ENCODE results near the gene ARHGAP33. TPM values are rescaled to one million over a fixed set of nuclear protein-coding genes. Genes with fewer than 3 reads are reported as not detected.

ARHGAP33 gene
- total and polyA plus RNA-seq, 10 of the 15 experiments (the other 5 are each of a cell fraction or from before 2014, with no cell fraction given) = 0.05 to 22.9 (median 2.3) TPM; not detected in 1

DNA sequence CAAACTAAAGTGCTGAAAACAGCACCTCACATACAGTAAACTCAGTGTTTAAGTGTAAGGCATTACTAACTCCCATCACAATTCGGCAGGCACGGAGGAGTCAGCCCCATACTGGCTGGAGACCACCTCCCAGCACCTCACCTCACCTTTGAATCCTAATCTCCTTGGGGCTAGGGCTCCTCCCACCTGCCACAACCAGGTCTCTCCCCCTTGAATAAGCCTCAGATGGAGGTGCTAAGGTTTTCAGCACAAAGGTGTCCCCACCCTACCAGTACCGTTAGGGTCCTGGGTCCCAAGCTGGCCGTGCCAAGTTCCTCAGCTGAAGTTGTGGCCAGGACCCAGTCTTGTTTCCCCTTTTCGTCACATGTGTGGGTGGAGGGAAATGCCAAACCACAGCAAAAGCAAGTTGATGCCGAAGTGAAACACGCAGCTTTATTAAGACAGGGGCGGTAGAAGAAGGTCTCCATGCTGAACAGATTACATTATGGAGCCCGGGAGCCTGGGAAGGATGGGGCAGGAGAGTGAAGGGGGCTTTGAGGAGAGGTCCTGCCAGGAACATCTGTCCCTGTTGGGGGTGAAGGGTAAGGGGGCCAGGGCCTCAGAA, 33.1 kb upstream of the ARHGAP33 start, which contains the start of gene IGFLR1:
Gene IGFLR1 (minus strand): TSS at position 332 of the 604 bp plus-strand sequence. CDS start 1,272 bp downstream, outside the sequence.
- peak within 1 kb of the TSS; percentile 88 for H3K9ac ChIP-seq (ENCODE audit: control insufficient read depth, insufficient read depth, low read length)
- WGBS (ENCODE audit: insufficient coverage, insufficient replicate concordance, low lambda C conversion rate, missing lambda C conversion rate) = 3% methylated on average over 9 of the region's 9 CpGs
- peaks cover 4 to 18% of the 10 kb centered on the region in 2 experiments; a peak in 2 of 4 replicates for H3K36me3 ChIP-seq (ENCODE audit: control insufficient read depth in 2 of 2, insufficient read depth in 2 of 2, low read length in 1 of 2)
- no peaks in the 10 kb centered on the region for H3K27me3 ChIP-seq (replicated peaks in 1 of 2; ENCODE audit: control insufficient read depth in 2 of 2, insufficient read depth in 2 of 2, low read length in 1 of 2)
- peaks cover 28% of the 10 kb centered on the region for H3K79me2 ChIP-seq (ENCODE audit: control insufficient read depth, insufficient read depth, low read length)
- peak within 1 kb of the TSS; percentile 83 for H3K4me3 ChIP-seq
- H3K27ac ChIP-seq (ENCODE audit: control insufficient read depth, insufficient read depth) = peak within 1 kb of the TSS; percentile 99
- H3K9me3 ChIP-seq (replicated peaks; ENCODE audit: control insufficient read depth, insufficient read depth, low read length) = no peaks in the 10 kb centered on the region
- peak; percentile 64 for DNase-seq (ENCODE audit: low read depth, low spot score)
- no peaks in the 10 kb centered on the region for H4K20me1 ChIP-seq (ENCODE audit: control insufficient read depth, insufficient read depth)
- in situ Hi-C loops (cut with MboI) = no loop called here
- ChIA-PET RAD21 (ENCODE audit: unreplicated experiment) (interaction anchor here (1.1 to 1.7 kb wide), 7 partner anchors 24 to 189 kb away, joined by 3 to 9 read pairs (median 7); no protein-coding TSS in a partner anchor), CTCF (interaction anchor here (0.7 to 4.3 kb wide), 3 partner anchors 29 to 190 kb away, joined by 3 to 18 read pairs (median 3); no protein-coding TSS in a partner anchor), POLR2A (interaction anchor here (0.9 to 7.1 kb wide), 6 partner anchors 15 to 50 kb away, joined by 4 to 91 read pairs (median 8); partner anchors contain the start of gene KMT2B), SMC1A (ENCODE audit: uncharacterized antibody, unreplicated experiment) (interaction anchor here (0.6 to 1.6 kb wide), 4 partner anchors 29 to 311 kb away, joined by 3 to 9 read pairs (median 6); no protein-coding TSS in a partner anchor)
- intact Hi-C loops (cut with micrococcal nuclease; ENCODE audit: unreplicated experiment) = no loop called here
- H3K4me1 ChIP-seq (ENCODE audit: control insufficient read depth, insufficient read depth, low read length) = peaks cover 32% of the 10 kb centered on the region
- peak within 1 kb of the TSS; percentile 54 for H2AFZ ChIP-seq (ENCODE audit: control insufficient read depth, low read depth, low read length)
- ATAC-seq = peak; percentile 29
- FAIRE-seq = peak; percentile 99
- BruUV-seq (replicated peaks) = no TSS peak
- H3K4me2 ChIP-seq (ENCODE audit: control insufficient read depth, insufficient read depth) = peak within 1 kb of the TSS; percentile 99
- TF ChIP-seq PAX5 (IDR thresholded peaks at IDR 0.05; ENCODE audit: borderline replicate concordance, low read depth, low read length) (peak; percentile 92), HDGF (IDR thresholded peaks at IDR 0.05) (peak; percentile 92), KLF5 (IDR thresholded peaks at IDR 0.05; ENCODE audit: partially characterized antibody) (peak; percentile 76), EGR1 (IDR thresholded peaks at IDR 0.05; ENCODE audit: borderline replicate concordance in 1 of 2, low read depth in 2 of 2, low read length in 2 of 2) (peak; percentile 34 to 97), MTA3 (IDR thresholded peaks at IDR 0.05; ENCODE audit: borderline replicate concordance, low read length) (peak; percentile 77; the same call in 1 of the 2 replicates), CREB1 (IDR thresholded peaks at IDR 0.05; ENCODE audit: low read depth) (peak; percentile 91), NFXL1 (IDR thresholded peaks at IDR 0.05; ENCODE audit: borderline replicate concordance) (no peak), IKZF1 (conservative IDR thresholded peaks at IDR 0.05) (peak; percentile 79), FOXM1 (IDR thresholded peaks at IDR 0.05; ENCODE audit: low read depth, low read length) (peak; percentile 52; the same call in 1 of the 2 replicates), RAD51 (IDR thresholded peaks at IDR 0.05) (peak; percentile 58), SIN3A (IDR thresholded peaks at IDR 0.05; ENCODE audit: low read depth, low read length) (peak; percentile 78; the same call in 1 of the 2 replicates), ESRRA (IDR thresholded peaks at IDR 0.05; ENCODE audit: low read length) (no peak), BMI1 (IDR thresholded peaks at IDR 0.05; ENCODE audit: borderline replicate concordance) (0 out of 2 replicates have a peak, but pooled peaks have one; percentile 13), SP1 (IDR thresholded peaks at IDR 0.05; ENCODE audit: low read depth, low read length) (peak; percentile 84), SIX5 (IDR thresholded peaks at IDR 0.05; ENCODE audit: low read depth, low read length, severe bottlenecking) (no peak), FOXK2 (IDR thresholded peaks at IDR 0.05) (peak; percentile 78)
- TF ChIP-seq, protein P1, sequence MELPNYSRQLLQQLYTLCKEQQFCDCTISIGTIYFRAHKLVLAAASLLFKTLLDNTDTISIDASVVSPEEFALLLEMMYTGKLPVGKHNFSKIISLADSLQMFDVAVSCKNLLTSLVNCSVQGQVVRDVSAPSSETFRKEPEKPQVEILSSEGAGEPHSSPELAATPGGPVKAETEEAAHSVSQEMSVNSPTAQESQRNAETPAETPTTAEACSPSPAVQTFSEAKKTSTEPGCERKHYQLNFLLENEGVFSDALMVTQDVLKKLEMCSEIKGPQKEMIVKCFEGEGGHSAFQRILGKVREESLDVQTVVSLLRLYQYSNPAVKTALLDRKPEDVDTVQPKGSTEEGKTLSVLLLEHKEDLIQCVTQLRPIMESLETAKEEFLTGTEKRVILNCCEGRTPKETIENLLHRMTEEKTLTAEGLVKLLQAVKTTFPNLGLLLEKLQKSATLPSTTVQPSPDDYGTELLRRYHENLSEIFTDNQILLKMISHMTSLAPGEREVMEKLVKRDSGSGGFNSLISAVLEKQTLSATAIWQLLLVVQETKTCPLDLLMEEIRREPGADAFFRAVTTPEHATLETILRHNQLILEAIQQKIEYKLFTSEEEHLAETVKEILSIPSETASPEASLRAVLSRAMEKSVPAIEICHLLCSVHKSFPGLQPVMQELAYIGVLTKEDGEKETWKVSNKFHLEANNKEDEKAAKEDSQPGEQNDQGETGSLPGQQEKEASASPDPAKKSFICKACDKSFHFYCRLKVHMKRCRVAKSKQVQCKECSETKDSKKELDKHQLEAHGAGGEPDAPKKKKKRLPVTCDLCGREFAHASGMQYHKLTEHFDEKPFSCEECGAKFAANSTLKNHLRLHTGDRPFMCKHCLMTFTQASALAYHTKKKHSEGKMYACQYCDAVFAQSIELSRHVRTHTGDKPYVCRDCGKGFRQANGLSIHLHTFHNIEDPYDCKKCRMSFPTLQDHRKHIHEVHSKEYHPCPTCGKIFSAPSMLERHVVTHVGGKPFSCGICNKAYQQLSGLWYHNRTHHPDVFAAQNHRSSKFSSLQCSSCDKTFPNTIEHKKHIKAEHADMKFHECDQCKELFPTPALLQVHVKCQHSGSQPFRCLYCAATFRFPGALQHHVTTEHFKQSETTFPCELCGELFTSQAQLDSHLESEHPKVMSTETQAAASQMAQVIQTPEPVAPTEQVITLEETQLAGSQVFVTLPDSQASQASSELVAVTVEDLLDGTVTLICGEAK (IDR thresholded peaks at IDR 0.05; ENCODE audit: borderline replicate concordance) = peak; percentile 67; the same call in 1 of the 2 replicates
- TF ChIP-seq, protein P2, sequence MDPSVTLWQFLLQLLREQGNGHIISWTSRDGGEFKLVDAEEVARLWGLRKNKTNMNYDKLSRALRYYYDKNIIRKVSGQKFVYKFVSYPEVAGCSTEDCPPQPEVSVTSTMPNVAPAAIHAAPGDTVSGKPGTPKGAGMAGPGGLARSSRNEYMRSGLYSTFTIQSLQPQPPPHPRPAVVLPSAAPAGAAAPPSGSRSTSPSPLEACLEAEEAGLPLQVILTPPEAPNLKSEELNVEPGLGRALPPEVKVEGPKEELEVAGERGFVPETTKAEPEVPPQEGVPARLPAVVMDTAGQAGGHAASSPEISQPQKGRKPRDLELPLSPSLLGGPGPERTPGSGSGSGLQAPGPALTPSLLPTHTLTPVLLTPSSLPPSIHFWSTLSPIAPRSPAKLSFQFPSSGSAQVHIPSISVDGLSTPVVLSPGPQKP (IDR thresholded peaks at IDR 0.05; ENCODE audit: low read depth, low read length) = no peak
